ENCODE measurements around the gene CCDC66.
A peak's percentile ranks its signal among the peaks of the same experiment; 100 is the strongest.
"Not testable (repeated sequence)": the region's sequence is repeated elsewhere in the genome, so short reads cannot be mapped to it uniquely, and the experiment has no call there.

CCDC66 gene

GRCh38 chr3:56556908-56557830 is at the start of gene CCDC66:
TSS of gene CCDC66 (plus strand) at chr3:56557175. CDS start at chr3:56557243, 68 bp downstream.
- DNase-seq, result peak; percentile 85 to 89

GRCh38 chr3:56519641-56520040 is 37.3 kb upstream of the CCDC66 start:
- no peak for DNase-seq

GRCh38 chr3:56522374-56522773 is 34.6 kb upstream of the CCDC66 start:
- DNase-seq, result no peak

- no peak for DNase-seq
Measured at GRCh38 chr3:56525291-56525690, 31.7 kb upstream of the CCDC66 start.

GRCh38 chr3:56536735-56537134 is 20.2 kb upstream of the CCDC66 start:
- peak; percentile 15 to 74 for DNase-seq

- DNase-seq, result peak in 1 of 2 experiments; percentile 28
Measured at GRCh38 chr3:56547486-56547885, 9.5 kb upstream of the CCDC66 start.

- no peak for DNase-seq
Measured at GRCh38 chr3:56557831-56558170, 826 bp downstream of the CCDC66 start.

- DNase-seq, result no peak
Measured at GRCh38 chr3:56573501-56573900, 16.5 kb downstream of the CCDC66 start.

- DNase-seq, result not testable (repeated sequence)
Measured at GRCh38 chr3:56581941-56582340, 25.0 kb downstream of the CCDC66 start.

GRCh38 chr3:56584275-56584674 is 27.3 kb downstream of the CCDC66 start:
- DNase-seq, result not testable (repeated sequence)

- no peak for DNase-seq
Measured at GRCh38 chr3:56590814-56591213, 33.8 kb downstream of the CCDC66 start.

- no peak for DNase-seq
Measured at GRCh38 chr3:56591262-56591661, 34.3 kb downstream of the CCDC66 start.

GRCh38 chr3:56593455-56594158 is 36.6 kb downstream of the CCDC66 start:
- DNase-seq, result peak in 1 of 2 experiments; percentile 7

GRCh38 chr3:56595975-56596840 is 39.2 kb downstream of the CCDC66 start:
- no peak for DNase-seq

- not testable (repeated sequence) for DNase-seq
Measured at GRCh38 chr3:56608479-56608878, 51.5 kb downstream of the CCDC66 start.

GRCh38 chr3:56610669-56611335 is 53.8 kb downstream of the CCDC66 start:
- no peak for DNase-seq

- DNase-seq, result no peak
Measured at GRCh38 chr3:56611364-56611763, 54.4 kb downstream of the CCDC66 start.

- no peak for DNase-seq
Measured at GRCh38 chr3:56612146-56612545, 55.2 kb downstream of the CCDC66 start.

GRCh38 chr3:56613016-56613415 is 56.0 kb downstream of the CCDC66 start:
- no peak for DNase-seq

GRCh38 chr3:56616478-56617006 is 59.6 kb downstream of the CCDC66 start:
- no peak for DNase-seq

- no peak for DNase-seq
Measured at GRCh38 chr3:56620371-56620770, 63.4 kb downstream of the CCDC66 start.

- no peak for DNase-seq
Measured at GRCh38 chr3:56621681-56622080, 64.7 kb downstream of the CCDC66 start.

All from NCI-H524 (cell line).